ENCODE results near the gene OR7D4.
"Not testable (repeated sequence)": the region's sequence is repeated elsewhere in the genome, so short reads cannot be mapped to it uniquely, and the experiment has no call there.

OR7D4 gene

DNA sequence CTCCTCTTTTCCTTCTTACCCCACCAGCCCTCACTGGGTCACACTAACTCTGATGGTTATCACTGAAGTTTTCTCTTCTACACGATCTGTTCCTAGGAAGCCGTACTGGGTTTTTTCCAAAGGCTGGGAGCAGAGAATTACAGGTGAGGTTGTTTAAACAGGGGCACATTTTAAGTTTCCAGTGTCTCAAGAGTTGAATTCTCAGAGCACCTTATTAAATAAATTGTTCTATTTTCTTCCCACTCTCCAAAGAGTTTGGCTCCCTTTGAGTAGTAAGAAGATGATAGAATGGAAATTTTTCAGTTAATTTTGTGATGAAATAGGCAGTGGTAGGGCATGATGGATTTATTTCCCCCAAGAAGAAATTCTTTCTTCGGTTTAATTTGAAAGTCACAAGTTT lies at the start of gene OR7D4:
OR7D4 (minus strand) TSS at position 101 of the 400 bp plus-strand sequence. CDS start 4,752 bp downstream, outside the sequence.
- DNase-seq (ENCODE audit: low spot score) = no peak

DNA sequence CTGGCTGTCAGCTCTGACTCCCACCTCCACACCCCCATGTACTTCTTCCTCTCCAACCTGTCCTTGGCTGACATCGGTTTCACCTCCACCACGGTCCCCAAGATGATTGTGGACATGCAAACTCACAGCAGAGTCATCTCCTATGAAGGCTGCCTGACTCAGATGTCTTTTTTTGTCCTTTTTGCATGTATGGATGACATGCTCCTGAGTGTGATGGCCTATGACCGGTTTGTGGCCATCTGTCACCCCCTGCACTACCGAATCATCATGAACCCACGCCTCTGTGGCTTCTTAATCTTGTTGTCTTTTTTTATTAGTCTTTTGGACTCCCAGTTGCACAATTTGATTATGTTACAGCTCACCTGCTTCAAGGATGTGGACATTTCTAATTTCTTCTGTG lies 31.8 kb upstream of the OR7D4 start:
- no peak for DNase-seq (ENCODE audit: low spot score)

DNA sequence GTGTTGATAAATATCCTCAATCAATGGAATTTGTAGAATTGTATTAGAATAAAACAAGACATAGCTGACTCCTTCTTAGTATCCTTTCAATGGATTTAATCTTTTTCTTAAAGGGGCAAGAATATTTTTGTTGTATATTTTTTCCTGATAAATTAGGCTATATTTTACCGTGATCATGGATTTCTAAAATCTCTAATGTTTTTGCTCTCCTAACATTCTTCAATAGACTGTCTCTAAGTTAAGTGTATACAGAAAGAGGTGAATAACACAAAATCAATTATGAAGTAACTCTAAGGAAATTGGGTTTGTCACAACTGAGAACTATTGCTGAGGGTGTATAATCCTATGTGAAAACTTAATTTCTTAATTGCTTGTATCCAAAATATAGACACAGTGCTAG lies 31.2 kb upstream of the OR7D4 start, which contains the start of gene OR7E24:
OR7E24 (plus strand) TSS at position 301 of the 400 bp plus-strand sequence. CDS start 114 bp downstream, outside the sequence.
- DNase-seq (ENCODE audit: low spot score) = no peak

DNA sequence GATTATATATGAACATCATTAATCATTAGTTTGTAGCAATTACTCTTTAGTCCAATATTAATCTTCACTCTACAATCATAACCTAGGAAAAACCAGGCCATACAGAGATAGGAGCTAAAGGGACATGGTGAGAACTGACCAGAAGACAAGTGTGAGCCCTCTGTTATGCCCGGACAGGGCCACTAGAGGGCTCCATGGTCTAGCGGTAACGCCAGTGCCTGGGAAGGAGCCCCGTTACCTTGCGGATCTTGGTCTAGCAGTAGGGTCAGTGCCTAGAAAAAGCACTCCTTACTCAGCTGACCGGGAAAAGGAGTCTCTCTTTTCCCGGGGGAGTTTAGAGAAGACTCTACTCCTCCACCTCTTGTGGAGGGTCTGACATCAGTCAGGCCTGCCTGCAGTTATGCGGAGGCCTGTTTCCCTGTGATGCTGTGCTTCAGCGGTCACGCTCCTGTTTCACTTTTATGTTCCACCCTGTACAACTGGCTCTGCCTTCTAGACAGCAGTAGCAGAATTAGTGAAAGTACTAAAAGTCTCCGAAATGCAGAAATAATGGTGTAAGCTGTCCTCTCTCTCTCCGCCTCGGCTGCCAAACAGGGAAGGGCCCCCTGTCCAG lies 13.8 kb downstream of the OR7D4 start:
- DNase-seq (ENCODE audit: low spot score) = peak; percentile 21

DNA sequence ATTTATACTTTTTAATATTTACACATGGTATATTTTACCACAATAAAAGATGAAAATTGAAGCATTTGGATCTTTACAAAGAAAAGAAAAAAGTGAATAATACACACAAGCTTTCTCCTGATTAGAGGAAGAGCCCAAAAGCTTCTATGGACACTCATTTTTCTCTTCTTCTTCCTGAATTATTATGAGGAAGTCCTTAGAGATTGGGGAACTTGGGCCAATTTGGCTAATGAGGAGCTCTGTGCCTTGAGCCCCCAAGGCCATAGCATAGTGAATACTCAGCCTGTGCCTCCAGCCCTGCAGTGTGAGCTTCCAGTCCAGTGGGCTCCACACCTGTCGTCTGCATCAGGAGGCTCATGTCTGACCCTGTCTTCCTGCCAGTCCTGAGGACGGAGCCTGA lies 21.3 kb downstream of the OR7D4 start:
- not testable (repeated sequence) for DNase-seq (ENCODE audit: low spot score)

DNA sequence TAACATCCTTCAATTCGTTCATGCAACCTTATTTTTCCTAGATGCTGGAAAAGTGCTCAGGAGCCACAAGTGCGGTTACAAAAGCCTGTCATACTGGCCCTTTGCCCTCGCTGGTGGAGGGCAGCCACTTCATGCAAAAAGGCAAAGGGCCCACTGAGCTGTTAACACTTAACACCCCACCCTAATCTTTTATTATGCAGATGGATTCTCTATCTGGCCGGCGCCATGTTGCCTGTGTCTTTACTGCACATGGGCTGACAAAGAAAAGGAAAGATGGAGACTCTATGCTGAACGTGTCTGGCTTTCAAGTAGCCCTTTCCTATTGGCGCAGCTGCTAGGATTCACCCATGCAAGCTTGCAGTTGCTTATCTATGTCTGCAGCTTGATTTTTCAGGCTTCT lies 29.9 kb downstream of the OR7D4 start:
- no peak for DNase-seq (ENCODE audit: low spot score)

DNA sequence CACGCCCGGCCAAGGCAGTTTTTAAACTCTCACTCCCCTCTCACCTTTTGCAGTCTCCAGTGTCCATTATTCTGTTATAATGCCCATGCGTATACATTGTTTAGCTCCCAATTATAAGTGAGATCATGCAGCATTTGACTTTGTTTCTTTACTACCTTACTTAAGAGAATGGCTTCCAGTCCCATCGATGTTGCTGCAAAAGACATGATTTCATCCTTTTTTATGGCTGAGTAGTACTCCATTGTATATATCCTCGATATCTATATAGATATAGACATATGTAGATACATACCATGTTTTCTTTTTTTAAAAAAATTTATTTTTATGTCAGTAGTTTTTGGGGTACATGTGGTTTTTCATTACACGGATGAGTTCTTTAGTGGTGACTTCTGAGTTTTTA lies 32.2 kb downstream of the OR7D4 start:
- DNase-seq (ENCODE audit: low spot score) = no peak

DNA sequence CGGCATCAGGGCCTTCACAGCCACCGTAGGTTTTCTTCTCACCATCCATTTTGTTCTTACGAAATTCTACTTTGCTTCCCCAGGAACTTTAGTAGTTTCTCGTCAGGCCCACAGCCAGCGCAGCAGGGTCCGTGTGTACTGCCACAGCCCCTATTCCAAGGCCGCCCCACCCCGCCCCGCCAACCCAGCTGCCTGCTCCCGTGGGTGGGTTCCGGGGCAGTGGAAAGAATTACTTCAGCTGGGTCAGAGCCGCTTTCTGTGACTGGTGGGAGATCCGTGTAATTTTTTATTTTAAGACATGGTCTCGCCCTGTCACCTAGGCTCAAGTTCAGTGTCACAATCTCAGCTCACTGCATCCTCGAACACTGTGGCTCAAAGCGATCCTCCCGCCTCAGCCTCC lies 36.4 kb downstream of the OR7D4 start:
- DNase-seq (ENCODE audit: low spot score) = no peak

DNA sequence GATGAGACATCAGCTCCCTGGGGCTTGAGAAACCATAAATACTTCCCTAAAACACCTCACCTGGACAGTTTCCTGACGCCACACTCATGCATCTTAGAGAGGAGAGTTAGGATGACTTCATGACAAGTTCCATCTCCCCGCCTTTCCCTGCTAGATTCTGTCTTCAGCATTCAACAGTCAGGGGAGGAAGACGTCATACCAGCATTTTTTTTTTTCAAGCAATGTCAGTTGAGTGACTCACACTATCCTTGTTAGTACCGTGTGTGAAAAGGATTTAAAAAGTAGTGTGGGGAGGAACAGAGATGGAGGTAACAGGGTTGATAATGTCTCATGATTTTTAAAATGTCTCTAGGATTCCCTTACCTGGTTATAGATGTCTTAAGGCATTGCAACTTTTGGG lies 40.5 kb downstream of the OR7D4 start, which contains the start of gene OR7D2:
OR7D2 (plus strand) TSS at position 79 of the 400 bp plus-strand sequence. CDS start 6,803 bp downstream, outside the sequence.
- DNase-seq (ENCODE audit: low spot score) = no peak

DNA sequence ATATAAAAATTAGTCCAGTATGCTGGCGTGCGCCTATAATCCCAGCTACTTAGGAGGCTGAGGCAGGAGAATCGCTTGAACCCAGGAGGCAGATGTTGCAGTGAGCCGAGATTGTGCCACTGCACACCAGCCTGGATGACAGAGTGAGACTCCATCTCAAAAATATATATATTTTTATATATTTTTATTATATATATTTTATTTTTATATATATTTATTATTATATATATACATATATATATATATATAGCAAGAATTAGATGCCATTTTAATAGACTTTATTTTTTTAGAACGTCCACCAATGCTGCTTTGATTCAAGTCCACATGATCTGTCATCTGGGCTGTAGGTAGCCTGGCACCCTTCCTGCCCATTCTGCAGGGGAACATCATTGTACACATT lies 44.1 kb downstream of the OR7D4 start:
- no peak for DNase-seq (ENCODE audit: low spot score)

DNA sequence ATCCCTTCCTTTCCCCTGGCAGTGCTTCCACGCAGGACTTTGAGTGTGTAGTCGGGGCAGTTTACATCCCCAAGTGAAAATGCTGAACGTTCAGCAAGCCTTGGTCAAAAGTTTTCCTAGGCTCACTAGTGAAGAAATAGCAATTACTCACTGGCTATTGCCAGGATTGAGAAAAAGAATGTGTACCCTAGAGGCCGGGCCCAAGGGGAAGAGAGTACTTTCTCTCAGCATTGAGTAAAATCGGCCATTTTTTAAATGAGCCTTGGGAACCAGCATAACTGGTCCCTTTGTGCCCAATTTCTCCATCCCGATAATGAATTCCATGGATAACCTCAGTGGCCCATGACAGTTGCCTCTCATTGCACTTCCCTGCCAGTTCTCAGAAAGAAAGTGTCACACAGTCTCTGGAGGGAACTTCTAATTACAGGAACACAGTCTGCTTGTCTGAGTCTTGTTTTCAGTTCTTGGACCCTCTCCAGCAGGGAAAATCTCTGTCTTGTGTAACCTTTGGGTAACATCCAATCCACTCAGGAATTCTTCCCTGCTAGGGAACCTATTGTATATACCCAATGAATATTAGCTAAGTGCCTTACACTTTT lies 47.9 kb downstream of the OR7D4 start:
- DNase-seq (ENCODE audit: low spot score) = no peak

DNA sequence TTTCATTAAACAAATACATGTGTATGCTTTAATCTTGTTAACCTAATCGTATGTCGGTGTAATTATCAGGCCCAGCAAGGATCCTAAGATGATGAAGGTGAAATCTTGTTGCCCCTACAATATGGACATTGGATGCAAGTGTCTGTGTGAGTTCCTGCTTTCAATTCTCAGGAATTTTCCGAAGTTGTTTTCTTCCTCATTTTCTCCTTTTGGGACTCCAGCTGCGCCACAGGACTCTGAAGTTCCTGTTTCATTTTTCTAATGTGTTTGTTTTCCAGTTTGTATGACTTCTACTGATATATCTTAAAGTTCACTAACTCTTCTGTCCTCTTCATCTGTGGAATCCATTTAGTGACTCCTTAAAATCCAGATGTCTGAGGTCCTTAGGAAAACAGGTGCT lies 52.5 kb downstream of the OR7D4 start:
- DNase-seq (ENCODE audit: low spot score) = no peak

DNA sequence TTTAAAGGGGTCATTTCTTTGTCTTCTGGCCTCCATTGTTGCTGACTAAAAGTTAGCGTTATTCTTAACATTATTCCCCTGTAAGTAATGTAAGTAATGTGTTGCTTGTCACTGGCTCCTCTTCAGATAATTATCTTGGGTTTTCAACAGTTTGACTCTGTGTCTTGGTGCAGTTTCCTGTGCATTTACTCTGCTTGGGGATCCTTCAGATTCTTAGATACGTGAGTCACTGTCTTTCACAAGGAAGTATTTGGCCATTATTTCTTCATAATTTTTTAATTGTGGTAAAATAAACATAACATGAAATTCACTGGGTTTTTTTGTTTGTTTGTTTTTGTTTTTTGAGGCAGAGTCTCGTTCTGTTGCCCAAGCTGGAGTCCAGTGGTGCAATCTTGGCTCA lies 54.1 kb downstream of the OR7D4 start:
- DNase-seq (ENCODE audit: low spot score) = no peak

DNA sequence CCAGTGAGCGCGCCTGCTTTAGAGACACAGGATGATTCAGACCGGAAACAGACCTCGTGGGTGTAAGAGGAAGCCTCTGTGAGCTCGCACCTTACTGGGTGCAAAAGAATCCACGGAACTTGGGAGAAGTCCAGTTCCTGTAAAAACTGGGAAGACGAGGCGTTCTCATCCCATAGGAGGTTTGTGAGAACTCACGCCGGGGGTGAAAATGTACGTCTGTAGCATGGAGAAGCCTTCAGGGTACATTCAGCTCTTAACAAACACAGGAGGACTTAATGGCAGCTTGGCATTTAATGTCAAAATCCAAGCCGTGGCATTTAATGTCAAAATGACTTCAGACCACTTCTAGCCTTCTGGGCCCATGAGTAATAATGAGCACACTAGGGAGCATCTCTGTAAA lies 58.0 kb downstream of the OR7D4 start:
- DNase-seq (ENCODE audit: low spot score) = no peak
